B cell (primary cell): ENCODE results near the gene PEX1.

Experiments
- EZH2 ChIP-seq: IDR thresholded peaks from 2 replicates; pipeline ENCODE4 v1.6.1; 2012; ENCODE audit warnings: borderline replicate concordance, low read depth, mild to moderate bottlenecking, moderate library complexity, low read length; ENCODE audit not compliant: insufficient read depth, poor library complexity, severe bottlenecking
- TF ChIP-seq, protein P1 (sequence below): fragments of 200-600 bp; IDR thresholded peaks from one replicate; pipeline ENCODE4 v1.8.0; 2022; ENCODE audit warnings: antibody characterized with exemption, mild to moderate bottlenecking

DNA sequence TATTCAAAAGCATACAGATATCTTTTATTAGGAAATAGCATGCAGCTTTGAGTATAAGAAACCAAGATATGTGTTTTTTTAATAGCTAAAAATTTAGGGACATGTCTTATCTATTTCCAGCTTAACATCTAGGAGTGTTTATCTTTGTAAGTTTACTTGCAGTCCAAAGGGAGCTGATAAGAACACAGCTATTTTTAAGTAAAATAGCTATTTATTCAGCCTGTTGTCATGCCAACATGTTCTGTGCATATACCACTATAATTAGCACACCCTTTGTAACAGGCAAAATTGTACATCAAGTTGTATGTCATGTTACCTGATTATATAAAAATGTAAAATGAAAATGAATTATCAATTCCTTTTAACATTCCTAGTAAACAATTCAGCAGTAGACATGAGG is 32.3 kb upstream of the PEX1 start:
- no peak for TF ChIP-seq EZH2
- TF ChIP-seq, protein P1, sequence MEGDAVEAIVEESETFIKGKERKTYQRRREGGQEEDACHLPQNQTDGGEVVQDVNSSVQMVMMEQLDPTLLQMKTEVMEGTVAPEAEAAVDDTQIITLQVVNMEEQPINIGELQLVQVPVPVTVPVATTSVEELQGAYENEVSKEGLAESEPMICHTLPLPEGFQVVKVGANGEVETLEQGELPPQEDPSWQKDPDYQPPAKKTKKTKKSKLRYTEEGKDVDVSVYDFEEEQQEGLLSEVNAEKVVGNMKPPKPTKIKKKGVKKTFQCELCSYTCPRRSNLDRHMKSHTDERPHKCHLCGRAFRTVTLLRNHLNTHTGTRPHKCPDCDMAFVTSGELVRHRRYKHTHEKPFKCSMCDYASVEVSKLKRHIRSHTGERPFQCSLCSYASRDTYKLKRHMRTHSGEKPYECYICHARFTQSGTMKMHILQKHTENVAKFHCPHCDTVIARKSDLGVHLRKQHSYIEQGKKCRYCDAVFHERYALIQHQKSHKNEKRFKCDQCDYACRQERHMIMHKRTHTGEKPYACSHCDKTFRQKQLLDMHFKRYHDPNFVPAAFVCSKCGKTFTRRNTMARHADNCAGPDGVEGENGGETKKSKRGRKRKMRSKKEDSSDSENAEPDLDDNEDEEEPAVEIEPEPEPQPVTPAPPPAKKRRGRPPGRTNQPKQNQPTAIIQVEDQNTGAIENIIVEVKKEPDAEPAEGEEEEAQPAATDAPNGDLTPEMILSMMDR: no peak
